Measurements from ENCODE around the gene BLVRB. TPM values are rescaled to one million over a fixed set of nuclear protein-coding genes. Genes with fewer than 3 reads are reported as not detected.

The BLVRB gene
- total and polyA plus RNA-seq, 2 experiments from 2014 or later: 43.7 to 53.7 TPM

DNA sequence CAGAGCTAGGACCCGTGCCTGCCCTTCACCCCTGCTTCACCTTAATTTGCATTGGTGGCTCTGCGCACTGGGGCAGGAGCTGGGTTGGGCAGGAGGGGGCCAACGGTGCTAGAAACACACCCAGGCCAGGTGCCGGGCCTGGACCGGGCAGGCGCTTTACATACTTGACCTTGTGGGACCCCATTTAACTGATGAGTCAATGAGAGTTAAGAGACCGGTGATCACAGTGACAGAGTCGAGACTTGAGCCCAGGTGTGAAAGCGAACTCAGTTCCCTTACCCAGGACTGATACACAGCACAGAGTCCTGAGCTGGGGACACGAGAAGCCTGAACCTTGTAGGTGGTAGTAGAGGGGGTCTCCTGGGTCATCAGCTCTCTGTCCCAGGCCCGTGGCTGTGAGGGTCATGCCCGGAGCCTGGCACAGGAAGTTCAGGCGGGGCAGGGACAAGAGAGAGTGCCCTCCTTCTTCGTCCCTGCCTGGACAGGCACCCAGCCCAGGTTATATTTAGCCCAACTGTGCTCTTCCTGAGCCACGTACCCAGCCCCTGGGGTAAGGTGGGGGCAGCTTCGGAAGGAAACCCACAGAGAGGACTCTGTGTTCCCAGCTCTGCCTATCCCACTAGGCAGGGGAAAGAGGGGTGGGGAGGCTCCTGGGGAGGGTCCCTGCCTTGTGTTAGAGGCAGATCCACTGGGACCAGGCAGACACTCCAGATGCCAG is 54.3 kb downstream of the BLVRB start (continued):
- no peak for TF ChIP-seq ZNF462 (CRISPR knock-in tag; IDR thresholded peaks at IDR 0.05)
- TF ChIP-seq POLR2AphosphoS5 (IDR thresholded peaks at IDR 0.05; ENCODE audit: low read depth): no peak
- no peak for TF ChIP-seq ZNF114 (CRISPR knock-in tag; IDR thresholded peaks at IDR 0.05)
- TF ChIP-seq ZNF331 (CRISPR knock-in tag; IDR thresholded peaks at IDR 0.05; ENCODE audit: low read depth): no peak

GRCh38 chr19:40410030-40410389 is 55.5 kb downstream of the BLVRB start:
- Mint-ChIP-seq H3K36me3 (ENCODE audit: low read depth) (no peaks in the 10 kb centered on the region), H3K27me3 (ENCODE audit: insufficient read depth, low read depth, poor library complexity) (peaks cover 4% of the 10 kb centered on the region), H3K9me3 (no peaks in the 10 kb centered on the region), H3K4me1 (peaks cover 31% of the 10 kb centered on the region), H3K4me3 (no peak overlapping the region), H3K27ac (peak overlapping the region; percentile 90)
- H3K27me3 ChIP-seq (ENCODE audit: insufficient read depth): no peaks in the 10 kb centered on the region
- H3F3A ChIP-seq (replicated peaks; ENCODE audit: low read depth): 0 out of 2 replicates have a peak, but pooled peaks cover 3% of the 10 kb centered on the region
- peak overlapping the region; percentile 66 for H3K27ac ChIP-seq (ENCODE audit: low read depth)
- ATAC-seq: peak; percentile 60
- H3K36me3 ChIP-seq (ENCODE audit: insufficient read depth): no peaks in the 10 kb centered on the region
- no peaks in the 10 kb centered on the region for H4K20me1 ChIP-seq (replicated peaks; ENCODE audit: insufficient read depth)
- H2AFZ ChIP-seq: 0 out of 2 replicates have a peak overlapping the region, but pooled peaks have one; percentile 56
- no peak overlapping the region for H3K4me3 ChIP-seq
- H3K79me2 ChIP-seq (replicated peaks; ENCODE audit: insufficient read depth): no peaks in the 10 kb centered on the region
- H3K4me1 ChIP-seq (ENCODE audit: insufficient read depth): peaks cover 25% of the 10 kb centered on the region
- H3K9me2 ChIP-seq (ENCODE audit: insufficient read depth): no peaks in the 10 kb centered on the region
- peak overlapping the region; percentile 66; the same call in 1 of the 2 replicates for H3K4me2 ChIP-seq
- peak; percentile 73 for DNase-seq (ENCODE audit: low spot score)
- TF ChIP-seq EZH2phosphoT487 (IDR thresholded peaks at IDR 0.05; ENCODE audit: unreplicated experiment) (no peak), POLR2AphosphoS5 (IDR thresholded peaks at IDR 0.05; ENCODE audit: low read depth) (no peak), JUNB (IDR thresholded peaks at IDR 0.05; ENCODE audit: unreplicated experiment) (no peak)
- TF ChIP-seq, protein P1, sequence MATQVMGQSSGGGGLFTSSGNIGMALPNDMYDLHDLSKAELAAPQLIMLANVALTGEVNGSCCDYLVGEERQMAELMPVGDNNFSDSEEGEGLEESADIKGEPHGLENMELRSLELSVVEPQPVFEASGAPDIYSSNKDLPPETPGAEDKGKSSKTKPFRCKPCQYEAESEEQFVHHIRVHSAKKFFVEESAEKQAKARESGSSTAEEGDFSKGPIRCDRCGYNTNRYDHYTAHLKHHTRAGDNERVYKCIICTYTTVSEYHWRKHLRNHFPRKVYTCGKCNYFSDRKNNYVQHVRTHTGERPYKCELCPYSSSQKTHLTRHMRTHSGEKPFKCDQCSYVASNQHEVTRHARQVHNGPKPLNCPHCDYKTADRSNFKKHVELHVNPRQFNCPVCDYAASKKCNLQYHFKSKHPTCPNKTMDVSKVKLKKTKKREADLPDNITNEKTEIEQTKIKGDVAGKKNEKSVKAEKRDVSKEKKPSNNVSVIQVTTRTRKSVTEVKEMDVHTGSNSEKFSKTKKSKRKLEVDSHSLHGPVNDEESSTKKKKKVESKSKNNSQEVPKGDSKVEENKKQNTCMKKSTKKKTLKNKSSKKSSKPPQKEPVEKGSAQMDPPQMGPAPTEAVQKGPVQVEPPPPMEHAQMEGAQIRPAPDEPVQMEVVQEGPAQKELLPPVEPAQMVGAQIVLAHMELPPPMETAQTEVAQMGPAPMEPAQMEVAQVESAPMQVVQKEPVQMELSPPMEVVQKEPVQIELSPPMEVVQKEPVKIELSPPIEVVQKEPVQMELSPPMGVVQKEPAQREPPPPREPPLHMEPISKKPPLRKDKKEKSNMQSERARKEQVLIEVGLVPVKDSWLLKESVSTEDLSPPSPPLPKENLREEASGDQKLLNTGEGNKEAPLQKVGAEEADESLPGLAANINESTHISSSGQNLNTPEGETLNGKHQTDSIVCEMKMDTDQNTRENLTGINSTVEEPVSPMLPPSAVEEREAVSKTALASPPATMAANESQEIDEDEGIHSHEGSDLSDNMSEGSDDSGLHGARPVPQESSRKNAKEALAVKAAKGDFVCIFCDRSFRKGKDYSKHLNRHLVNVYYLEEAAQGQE (IDR thresholded peaks at IDR 0.05; ENCODE audit: unreplicated experiment): no peak
